Breast epithelium (tissue), 4 donors: Measurements from ENCODE around the gene ADGRL3. TPM values are rescaled to one million over a fixed set of nuclear protein-coding genes. Genes with fewer than 3 reads are reported as not detected.

Experiments
- DNase-seq, 2 donors: peaks; one replicate each; pipeline ENCODE4 v3.0.0-alpha.2; 2019; ENCODE audit warnings: low spot score in 2 of 2
- H3K27ac ChIP-seq, 2 donors: fragments of 200-600 bp; sonication (generic) in 1 of 2; one replicate each; pipeline ENCODE4 v1.5.1; 2016 to 2019; ENCODE audit warnings: mild to moderate bottlenecking in 1 of 2
- H3K27me3 ChIP-seq, 2 donors: fragments of 200-600 bp; sonication (generic) in 1 of 2; one replicate each; pipeline versions ENCODE4 v1.5.1 to v1.6.0; 2017 to 2019; ENCODE audit warnings: control low read depth in 1 of 2, mild to moderate bottlenecking in 1 of 2
- H3K36me3 ChIP-seq: fragments of 200-600 bp; one replicate; pipeline ENCODE4 v1.5.1; 2019
- H3K4me1 ChIP-seq, 2 donors: fragments of 200-600 bp; sonication (generic); one replicate each; pipeline ENCODE4 v1.5.1; 2016 to 2019; ENCODE audit warnings: control low read depth in 1 of 2
- H3K4me3 ChIP-seq, 3 donors: fragments of 200-600 bp; sonication (generic); 1 replicate in 2 of 3; 2 replicates in 1 of 3; pipeline ENCODE4 v1.5.1; 2016 to 2019; ENCODE audit warnings: mild to moderate bottlenecking in 3 of 3, moderate library complexity in 2 of 3
- H3K9me3 ChIP-seq, 2 donors: fragments of 200-600 bp; sonication (generic) in 1 of 2; one replicate each; pipeline ENCODE4 v1.5.1; 2016 to 2019; ENCODE audit warnings: control low read depth in 1 of 2
- POLR2A ChIP-seq: fragments of 450-650 bp; IDR thresholded peaks from one replicate; pipeline ENCODE4 v1.6.1; 2016; ENCODE audit warnings: antibody characterized with exemption, mild to moderate bottlenecking, moderate library complexity
- POLR2AphosphoS5 ChIP-seq, 3 donors: sonication (generic); formaldehyde crosslinking; IDR thresholded peaks; one replicate each; pipeline ENCODE4 v1.6.1; 2017; ENCODE audit warnings: antibody characterized with exemption in 3 of 3
- intact Hi-C: fragments of 100-400 bp; cut with DNase I; formaldehyde crosslinking; loops from one replicate; pipeline ENCODE4 v1.15.1; 2023; ENCODE audit warnings: low total_unique reads
- total RNA-seq, 3 donors: library from RNA; depleted of rRNA; stranded (reverse); fragments of >200 nt; gene quantifications; one replicate each; pipeline ENCODE4 v1.1.0, GENCODE V29; 2016
- TF ChIP-seq, protein P1 (sequence below), 3 donors: fragments of 450-650 bp; IDR thresholded peaks; one replicate each; pipeline ENCODE4 v1.5.1; 2016 to 2017; ENCODE audit warnings: antibody characterized with exemption in 3 of 3, mild to moderate bottlenecking in 3 of 3, moderate library complexity in 3 of 3

The ADGRL3 gene
- total RNA-seq, 3 donors from 2014 or later, result 4.2 to 8.2 (median 6.6) TPM

DNA sequence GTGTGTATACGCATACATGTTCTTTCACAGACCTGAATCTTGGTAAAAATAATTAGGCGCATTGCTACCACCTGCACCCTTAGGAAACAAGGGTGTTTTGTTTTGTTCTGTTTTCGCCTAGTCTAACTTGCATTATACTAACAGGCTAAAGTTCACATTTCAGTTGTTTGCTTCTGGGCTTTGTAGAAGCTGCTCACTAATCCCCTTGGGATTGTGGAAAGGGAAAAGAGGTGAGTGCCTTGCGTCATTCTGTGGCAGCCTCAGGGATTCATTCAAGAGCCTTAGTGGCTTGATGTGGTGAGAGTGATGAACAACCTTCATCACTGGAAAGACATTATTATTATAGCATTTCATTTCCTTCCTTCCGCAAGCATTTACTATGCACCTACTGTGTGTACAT lies 331.1 kb downstream of the ADGRL3 start:
- no peaks in the 10 kb centered on the region for H3K4me1 ChIP-seq
- H3K27ac ChIP-seq, result no peak overlapping the region
- no peaks in the 10 kb centered on the region for H3K36me3 ChIP-seq
- no peaks in the 10 kb centered on the region for H3K27me3 ChIP-seq
- no peaks in the 10 kb centered on the region for H3K9me3 ChIP-seq
- no peak for DNase-seq
- no peak for TF ChIP-seq POLR2AphosphoS5 (IDR thresholded peaks at IDR 0.05)
- no peak overlapping the region for H3K4me3 ChIP-seq
- intact Hi-C loops, result no loop called here

DNA sequence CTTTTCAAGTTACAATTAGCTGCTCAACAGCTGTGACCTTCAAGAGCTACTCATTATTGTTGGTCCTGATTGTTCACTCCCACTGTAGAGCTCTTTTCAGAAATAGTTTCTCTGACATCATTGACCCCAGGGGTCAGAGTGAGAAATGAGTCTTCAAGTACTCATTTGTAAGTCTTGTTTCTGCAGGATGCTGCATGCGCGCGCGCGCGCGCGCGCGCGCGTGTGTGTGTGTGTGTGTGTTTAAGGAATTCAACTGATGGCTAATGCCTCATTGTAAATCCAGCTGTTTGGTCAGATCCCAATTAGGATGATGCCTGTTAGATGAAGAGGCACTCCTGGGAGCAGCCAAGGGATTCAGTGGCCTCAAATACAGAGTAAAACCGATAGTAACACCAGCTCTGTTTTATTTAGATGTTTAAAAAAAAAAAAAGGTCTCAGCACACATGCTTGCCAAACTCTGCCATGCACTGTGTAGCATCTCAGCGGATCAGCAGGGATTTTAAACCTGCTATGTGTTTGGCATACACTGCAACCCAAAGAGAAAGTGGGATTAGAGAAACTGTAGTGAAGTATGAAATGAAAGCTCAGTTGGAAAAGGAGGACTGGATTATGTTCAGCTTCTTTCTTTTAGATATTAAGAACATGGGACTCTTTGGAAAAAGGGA lies 332.3 kb downstream of the ADGRL3 start:
- TF ChIP-seq, protein P1, sequence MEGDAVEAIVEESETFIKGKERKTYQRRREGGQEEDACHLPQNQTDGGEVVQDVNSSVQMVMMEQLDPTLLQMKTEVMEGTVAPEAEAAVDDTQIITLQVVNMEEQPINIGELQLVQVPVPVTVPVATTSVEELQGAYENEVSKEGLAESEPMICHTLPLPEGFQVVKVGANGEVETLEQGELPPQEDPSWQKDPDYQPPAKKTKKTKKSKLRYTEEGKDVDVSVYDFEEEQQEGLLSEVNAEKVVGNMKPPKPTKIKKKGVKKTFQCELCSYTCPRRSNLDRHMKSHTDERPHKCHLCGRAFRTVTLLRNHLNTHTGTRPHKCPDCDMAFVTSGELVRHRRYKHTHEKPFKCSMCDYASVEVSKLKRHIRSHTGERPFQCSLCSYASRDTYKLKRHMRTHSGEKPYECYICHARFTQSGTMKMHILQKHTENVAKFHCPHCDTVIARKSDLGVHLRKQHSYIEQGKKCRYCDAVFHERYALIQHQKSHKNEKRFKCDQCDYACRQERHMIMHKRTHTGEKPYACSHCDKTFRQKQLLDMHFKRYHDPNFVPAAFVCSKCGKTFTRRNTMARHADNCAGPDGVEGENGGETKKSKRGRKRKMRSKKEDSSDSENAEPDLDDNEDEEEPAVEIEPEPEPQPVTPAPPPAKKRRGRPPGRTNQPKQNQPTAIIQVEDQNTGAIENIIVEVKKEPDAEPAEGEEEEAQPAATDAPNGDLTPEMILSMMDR (IDR thresholded peaks at IDR 0.05), result no peak
- no peak for TF ChIP-seq POLR2AphosphoS5 (IDR thresholded peaks at IDR 0.05)
- no peak for TF ChIP-seq POLR2A
- intact Hi-C loops, result no loop called here
- Histone ChIP-seq H3K4me1 (no peaks in the 10 kb centered on the region), H3K27me3 (no peaks in the 10 kb centered on the region), H3K9me3 (no peaks in the 10 kb centered on the region), H3K36me3 (no peaks in the 10 kb centered on the region), H3K4me3 (no peak overlapping the region), H3K27ac (no peak overlapping the region)
- no peak for DNase-seq

DNA sequence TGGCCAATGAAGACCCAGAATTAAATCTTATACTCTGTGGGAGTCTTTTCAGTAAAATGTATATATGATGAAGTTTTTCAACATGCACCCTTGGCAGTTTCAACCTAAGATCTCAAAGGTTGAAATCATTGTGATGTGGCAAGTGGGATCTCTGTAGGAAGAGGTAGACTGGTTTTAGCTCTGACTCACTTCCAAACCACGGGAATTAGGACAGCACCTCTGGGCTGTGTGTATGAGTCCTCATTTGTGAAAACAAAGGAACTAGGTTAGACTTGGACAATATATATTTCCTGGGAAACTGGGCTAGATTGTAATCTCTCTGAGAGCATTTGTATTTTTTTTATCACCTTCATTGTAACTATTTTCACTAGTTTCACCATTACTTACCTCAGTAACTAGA lies 333.0 kb downstream of the ADGRL3 start:
- H3K4me1 ChIP-seq, result no peaks in the 10 kb centered on the region
- H3K36me3 ChIP-seq, result no peaks in the 10 kb centered on the region
- no peak overlapping the region for H3K27ac ChIP-seq
- no peak for TF ChIP-seq POLR2AphosphoS5 (IDR thresholded peaks at IDR 0.05)
- no peak for TF ChIP-seq POLR2A
- TF ChIP-seq, protein P1 (IDR thresholded peaks at IDR 0.05), result no peak
- no peak overlapping the region for H3K4me3 ChIP-seq
- no peaks in the 10 kb centered on the region for H3K27me3 ChIP-seq
- no peak for DNase-seq
- no peaks in the 10 kb centered on the region for H3K9me3 ChIP-seq
- intact Hi-C loops, result no loop called here

DNA sequence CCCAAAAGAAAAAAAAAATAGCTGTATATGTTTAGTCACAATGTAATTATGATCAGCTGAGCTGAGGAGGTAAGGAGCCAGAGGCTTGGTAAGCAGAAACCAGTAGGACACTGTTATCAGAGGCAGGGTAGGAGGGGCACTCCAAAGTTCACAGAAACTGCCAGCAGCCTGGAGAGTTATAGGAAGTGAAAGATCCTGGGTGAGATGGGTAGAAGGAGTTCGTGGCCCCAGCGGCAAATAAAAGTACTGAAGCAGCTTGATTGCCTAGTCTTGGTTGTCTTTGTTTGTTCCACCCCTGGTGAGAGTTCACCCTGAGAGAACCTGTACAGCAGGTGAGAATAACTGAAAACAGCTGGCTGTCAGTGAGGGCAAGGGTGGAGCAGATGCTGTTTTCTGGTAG lies 340.8 kb downstream of the ADGRL3 start:
- intact Hi-C loops, result no loop called here
- H3K4me1 ChIP-seq, result no peaks in the 10 kb centered on the region
- no peak for TF ChIP-seq POLR2AphosphoS5 (IDR thresholded peaks at IDR 0.05)
- TF ChIP-seq POLR2A, result no peak
- TF ChIP-seq, protein P1 (IDR thresholded peaks at IDR 0.05), result no peak
- no peaks in the 10 kb centered on the region for H3K27me3 ChIP-seq
- no peak overlapping the region for H3K27ac ChIP-seq
- H3K36me3 ChIP-seq, result no peaks in the 10 kb centered on the region
- no peak overlapping the region for H3K4me3 ChIP-seq
- DNase-seq, result no peak
- H3K9me3 ChIP-seq, result no peaks in the 10 kb centered on the region

DNA sequence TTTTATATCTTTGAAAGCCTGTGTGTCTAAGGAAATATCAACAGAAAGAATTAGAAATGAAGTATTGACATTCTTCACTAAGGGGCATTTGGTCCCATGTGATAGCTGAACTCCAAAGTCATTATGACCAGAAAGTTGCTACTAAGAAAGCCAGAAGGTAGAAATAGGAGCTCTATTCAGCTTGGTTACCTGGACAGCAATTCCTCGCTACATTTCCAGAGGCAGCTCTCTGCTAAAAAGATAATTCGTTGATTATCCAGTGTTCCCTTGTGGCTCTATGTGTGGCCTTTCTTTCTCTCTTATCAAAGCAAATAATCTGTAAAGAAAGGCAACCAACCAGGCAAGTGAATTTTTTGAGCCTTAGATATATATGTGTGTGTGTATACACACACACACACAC lies 341.3 kb downstream of the ADGRL3 start:
- Histone ChIP-seq H3K36me3 (no peaks in the 10 kb centered on the region), H3K27ac (no peak overlapping the region), H3K27me3 (no peaks in the 10 kb centered on the region), H3K4me1 (no peaks in the 10 kb centered on the region), H3K4me3 (no peak overlapping the region), H3K9me3 (no peaks in the 10 kb centered on the region)
- no peak for TF ChIP-seq POLR2AphosphoS5 (IDR thresholded peaks at IDR 0.05)
- TF ChIP-seq, protein P1 (IDR thresholded peaks at IDR 0.05), result no peak
- no peak for TF ChIP-seq POLR2A
- intact Hi-C loops, result no loop called here
- no peak for DNase-seq

DNA sequence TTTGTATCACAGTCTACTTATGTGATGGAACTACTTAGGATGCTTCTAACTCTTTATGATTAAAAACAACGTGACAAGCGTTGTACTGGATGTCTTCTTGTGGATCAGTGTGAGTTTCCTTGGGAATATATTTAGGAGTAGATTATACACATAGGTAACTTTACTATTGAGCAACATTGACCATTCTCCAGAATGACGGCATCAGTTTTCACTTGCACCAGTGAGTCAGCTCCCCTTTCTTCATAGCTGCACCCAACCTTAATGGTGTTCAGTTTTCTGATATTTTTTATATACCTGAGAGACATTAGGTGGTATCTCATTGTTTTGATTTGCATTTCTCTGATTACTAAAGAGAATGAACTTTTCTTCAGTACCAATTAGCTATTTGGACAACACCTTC lies 343.9 kb downstream of the ADGRL3 start:
- no peak for DNase-seq
- intact Hi-C loops, result no loop called here
- no peak overlapping the region for H3K27ac ChIP-seq
- H3K4me1 ChIP-seq, result no peaks in the 10 kb centered on the region
- no peaks in the 10 kb centered on the region for H3K36me3 ChIP-seq
- no peaks in the 10 kb centered on the region for H3K27me3 ChIP-seq
- no peaks in the 10 kb centered on the region for H3K9me3 ChIP-seq
- H3K4me3 ChIP-seq, result no peak overlapping the region
- TF ChIP-seq POLR2A (no peak), POLR2AphosphoS5 (IDR thresholded peaks at IDR 0.05) (no peak)
- TF ChIP-seq, protein P1 (IDR thresholded peaks at IDR 0.05), result no peak
